Measurements from ENCODE around the gene KCNC4.

DNA sequence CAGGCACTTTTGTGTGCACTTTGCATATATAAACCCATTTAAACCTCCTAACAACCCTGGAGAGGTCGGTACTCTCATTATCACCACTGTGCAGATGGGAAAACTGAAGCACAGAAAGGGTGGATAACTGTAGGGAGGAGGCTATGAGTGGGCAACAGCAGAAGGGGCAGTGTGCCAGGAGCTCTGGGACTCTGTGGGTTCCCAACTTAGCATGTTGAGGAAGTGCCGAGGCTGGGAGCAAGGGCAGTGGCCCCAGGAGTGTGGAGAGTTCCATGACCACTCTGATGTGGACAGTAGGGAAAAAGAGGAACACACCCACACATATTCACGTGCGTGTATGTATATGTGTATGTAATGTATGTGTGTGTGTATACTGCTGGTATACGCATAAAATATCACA, 25.7 kb upstream of the KCNC4 start:
- TF ChIP-seq, protein P1, sequence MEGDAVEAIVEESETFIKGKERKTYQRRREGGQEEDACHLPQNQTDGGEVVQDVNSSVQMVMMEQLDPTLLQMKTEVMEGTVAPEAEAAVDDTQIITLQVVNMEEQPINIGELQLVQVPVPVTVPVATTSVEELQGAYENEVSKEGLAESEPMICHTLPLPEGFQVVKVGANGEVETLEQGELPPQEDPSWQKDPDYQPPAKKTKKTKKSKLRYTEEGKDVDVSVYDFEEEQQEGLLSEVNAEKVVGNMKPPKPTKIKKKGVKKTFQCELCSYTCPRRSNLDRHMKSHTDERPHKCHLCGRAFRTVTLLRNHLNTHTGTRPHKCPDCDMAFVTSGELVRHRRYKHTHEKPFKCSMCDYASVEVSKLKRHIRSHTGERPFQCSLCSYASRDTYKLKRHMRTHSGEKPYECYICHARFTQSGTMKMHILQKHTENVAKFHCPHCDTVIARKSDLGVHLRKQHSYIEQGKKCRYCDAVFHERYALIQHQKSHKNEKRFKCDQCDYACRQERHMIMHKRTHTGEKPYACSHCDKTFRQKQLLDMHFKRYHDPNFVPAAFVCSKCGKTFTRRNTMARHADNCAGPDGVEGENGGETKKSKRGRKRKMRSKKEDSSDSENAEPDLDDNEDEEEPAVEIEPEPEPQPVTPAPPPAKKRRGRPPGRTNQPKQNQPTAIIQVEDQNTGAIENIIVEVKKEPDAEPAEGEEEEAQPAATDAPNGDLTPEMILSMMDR (IDR thresholded peaks at IDR 0.05): no peak
- no peak for TF ChIP-seq POLR2A (IDR thresholded peaks at IDR 0.05)

Measured in body of pancreas (tissue), 4 donors.